H7 (cell line): ENCODE measurements around the gene LCN1. TPM values are rescaled to one million over a fixed set of nuclear protein-coding genes. Genes with fewer than 3 reads are reported as not detected.

ENCODE experiments used
- DNase-seq: peaks from one replicate; pipeline ENCODE4 v3.0.0; 2012
- H3K27me3 ChIP-seq: 2 replicates; pipeline ENCODE4 v1.6.0; 2011; ENCODE audit warnings: mild to moderate bottlenecking, low read length; ENCODE audit not compliant: control insufficient read depth, insufficient read depth
- H3K36me3 ChIP-seq: replicated peaks from 2 replicates; pipeline ENCODE4 v1.5.1; 2011; ENCODE audit warnings: low read length; ENCODE audit not compliant: control insufficient read depth, insufficient read depth
- H3K4me3 ChIP-seq: 2 replicates; pipeline ENCODE4 v1.5.1; 2011; ENCODE audit warnings: low read depth, mild to moderate bottlenecking, control low read depth, low read length, moderate library complexity; ENCODE audit not compliant: insufficient read depth
- total RNA-seq: library from RNA; depleted of rRNA; stranded (reverse); fragments of >200 nt; shearing (Covaris generic); gene quantifications from 2 replicates; pipeline ENCODE4 v1.2.3, GENCODE V29; 2014

Gene LCN1
- total RNA-seq, 1 experiment from 2014 or later = not detected

DNA sequence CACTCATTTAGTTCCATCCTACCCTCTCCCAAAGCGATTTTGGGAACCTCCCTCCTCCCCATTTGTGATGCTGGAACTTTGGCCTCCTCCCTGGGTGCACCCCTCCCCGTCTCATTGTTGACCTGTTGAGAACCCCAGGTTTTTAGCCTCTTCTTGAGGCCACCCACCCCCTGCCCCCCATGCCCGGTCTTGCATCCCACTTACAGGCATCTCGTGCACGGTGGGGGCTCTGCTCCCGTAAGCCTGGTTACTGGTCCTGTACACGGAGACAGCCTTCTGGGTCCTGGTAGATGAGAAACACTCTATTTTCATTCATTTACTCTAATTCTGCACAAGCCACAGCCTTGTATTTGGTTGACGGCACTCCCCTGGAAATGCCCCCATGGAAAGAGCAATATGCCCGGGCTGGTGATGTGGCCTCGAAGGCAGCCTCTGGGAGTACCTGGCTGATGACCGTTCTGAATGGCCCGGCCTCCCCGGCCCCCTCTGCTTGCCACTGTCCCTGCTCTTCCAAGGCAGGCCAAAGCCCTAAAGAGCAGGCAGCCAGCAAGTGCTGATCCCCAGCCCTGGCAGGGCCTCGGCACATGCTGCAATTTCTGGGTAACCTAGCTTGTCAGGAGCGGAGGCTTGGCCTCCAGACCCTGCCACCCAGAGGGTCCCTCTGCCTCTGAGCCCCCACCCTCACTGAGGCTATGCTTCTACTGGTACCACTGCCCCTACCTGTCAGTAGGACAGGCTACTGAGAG lies 22.7 kb upstream of the LCN1 start:
- DNase-seq = no peak
- no peak overlapping the region for H3K4me3 ChIP-seq
- peaks cover 12% of the 10 kb centered on the region for H3K36me3 ChIP-seq
- no peaks in the 10 kb centered on the region; the same call in 1 of the 2 replicates for H3K27me3 ChIP-seq

DNA sequence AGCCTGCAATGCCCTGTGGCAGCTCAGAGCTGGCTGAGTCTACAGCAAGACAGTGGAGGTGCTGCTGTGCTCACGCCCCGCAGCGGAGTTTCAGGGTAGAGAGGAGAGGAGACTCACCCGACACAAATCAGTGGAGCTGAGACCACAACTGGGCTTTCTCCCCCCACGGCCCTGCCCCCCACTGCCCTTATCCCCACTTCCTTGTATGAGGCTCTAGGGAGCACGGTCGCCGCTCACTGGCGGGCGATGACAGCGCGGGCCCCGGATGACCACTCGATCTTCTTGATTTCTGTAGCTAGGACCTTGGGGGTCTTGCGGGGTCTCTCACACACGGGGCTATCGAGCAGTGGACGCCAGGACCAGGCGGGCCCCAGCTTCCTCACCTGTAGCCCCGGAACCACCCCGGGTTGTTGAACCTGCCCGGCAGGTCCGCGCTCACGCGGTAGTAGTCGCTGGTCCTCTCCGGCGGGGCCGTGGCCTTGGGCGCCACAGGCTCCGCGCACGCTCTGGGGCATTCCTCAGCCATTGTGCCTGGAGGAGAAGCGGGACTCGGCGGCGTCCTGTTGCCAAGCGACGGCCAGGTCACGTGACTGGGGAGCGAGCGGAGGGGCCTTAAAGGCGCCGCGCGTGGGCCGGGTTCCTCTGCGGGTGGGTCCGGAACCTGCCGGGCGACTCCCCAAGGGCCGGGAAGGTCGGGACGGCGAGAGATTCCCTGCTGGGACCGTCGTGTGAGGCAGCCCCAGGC lies 21.7 kb upstream of the LCN1 start:
- peak; percentile 96 for DNase-seq
- H3K4me3 ChIP-seq = peak overlapping the region; percentile 87
- H3K36me3 ChIP-seq = peaks cover 17% of the 10 kb centered on the region
- H3K27me3 ChIP-seq = no peaks in the 10 kb centered on the region; the same call in 1 of the 2 replicates

DNA sequence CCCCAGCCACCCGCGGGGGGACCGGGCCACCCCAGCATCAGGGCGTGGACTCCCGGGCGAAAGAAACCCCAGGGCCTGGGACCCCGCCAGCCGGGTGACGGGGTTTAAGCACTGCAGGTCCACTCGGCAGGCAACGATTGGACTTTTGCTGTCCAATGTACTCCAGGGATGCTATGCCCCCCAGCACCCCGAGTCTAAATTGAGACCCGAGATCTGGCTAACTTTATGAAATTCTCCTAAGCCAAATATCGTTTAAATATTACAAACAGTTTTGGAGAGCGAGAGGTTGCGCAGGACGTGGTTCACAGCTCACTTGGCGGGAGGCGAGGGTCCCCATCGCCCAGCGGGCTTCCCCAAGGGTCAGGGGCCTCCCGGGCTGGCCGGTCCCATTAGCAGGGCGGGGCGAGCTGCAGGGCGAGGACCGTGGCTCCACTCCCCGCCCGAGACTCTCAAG lies 21.1 kb upstream of the LCN1 start:
- peak overlapping the region; percentile 87 for H3K4me3 ChIP-seq
- H3K36me3 ChIP-seq = peaks cover 18% of the 10 kb centered on the region
- H3K27me3 ChIP-seq = no peaks in the 10 kb centered on the region; the same call in 1 of the 2 replicates
- no peak for DNase-seq

DNA sequence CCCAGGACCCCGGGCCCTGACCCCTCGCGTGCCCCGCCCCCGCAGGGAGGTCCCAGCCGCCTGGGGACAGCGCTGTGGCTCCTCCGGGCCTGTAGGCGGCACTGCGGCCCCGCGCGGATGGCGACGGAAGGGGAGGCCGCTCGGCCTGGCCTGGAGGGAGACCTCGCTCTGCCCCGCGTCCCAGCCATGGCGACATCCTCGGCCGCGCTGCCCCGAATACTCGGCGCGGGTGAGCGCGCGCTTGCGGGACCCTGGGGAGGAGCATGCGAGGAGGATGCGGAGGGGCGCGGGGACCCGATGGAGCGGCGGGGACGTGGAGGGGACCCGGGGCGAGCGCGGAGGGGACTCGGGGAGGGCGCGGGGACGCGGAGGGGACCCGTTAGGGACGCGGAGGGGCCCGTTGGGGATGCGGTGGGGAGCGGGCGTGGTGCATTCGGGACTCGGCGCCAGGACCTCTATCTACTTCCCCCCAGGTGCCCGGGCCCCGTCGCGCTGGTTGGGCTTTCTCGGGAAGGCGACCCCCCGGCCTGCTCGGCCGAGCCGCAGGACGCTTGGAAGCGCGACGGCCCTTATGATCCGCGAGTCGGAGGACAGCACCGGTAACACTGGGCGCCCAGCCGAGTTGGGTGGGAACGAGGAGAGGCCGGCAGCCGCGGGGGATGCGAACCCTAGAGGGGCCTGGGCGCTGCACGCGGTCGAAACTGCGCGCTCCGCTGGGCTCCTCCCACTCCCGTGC lies 20.5 kb upstream of the LCN1 start, which contains the start of gene MRPS2:
MRPS2 (plus strand) TSS at position 158 of the 736 bp plus-strand sequence; CDS start at position 187, 29 bp downstream.
- peak; percentile 99 for DNase-seq
- peaks cover 18% of the 10 kb centered on the region for H3K36me3 ChIP-seq
- peak within 1 kb of the TSS; percentile 87 for H3K4me3 ChIP-seq

DNA sequence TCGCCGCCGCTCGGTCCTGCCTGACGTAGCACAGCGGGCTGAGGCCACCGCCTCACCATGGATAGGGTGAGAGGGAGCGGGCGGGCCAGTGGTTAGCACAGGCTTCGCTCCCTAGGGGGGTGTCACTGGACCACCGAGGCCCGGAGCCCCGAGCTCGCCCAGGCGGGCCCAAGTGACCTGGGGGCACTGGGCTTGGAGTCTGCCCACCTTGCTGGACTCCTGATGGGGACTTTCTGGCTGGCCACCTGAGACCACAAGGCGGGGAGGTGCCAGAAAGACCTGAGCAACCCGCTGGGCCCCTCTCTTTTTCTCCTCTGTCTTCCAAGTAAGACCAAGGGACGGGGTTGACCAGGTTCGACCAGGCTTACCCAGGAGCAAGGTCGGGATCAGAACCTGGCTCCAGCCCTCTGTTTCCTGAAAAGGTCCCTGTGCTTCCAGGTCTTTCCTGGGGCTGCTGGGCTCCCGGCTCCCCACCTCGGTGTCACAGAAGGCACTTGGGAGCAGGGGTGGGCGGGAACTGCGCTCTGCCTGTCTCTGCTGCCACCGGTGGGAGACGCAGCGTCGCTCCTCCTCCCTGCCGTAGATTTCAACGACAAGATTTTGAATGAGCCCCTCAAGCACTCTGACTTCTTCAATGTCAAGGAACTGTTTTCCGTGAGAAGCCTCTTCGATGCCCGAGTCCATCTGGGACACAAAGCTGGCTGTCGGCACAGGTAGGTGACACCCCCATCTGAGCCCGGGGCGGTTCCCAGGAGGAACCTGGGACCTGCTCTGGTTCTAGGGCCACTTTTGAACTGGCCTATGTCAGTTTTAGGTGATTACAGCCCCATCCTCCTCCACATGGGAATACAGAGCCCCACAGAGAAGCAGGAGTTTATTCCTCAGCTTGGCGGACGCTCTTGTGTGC lies 19.7 kb upstream of the LCN1 start:
- H3K36me3 ChIP-seq = peaks cover 18% of the 10 kb centered on the region
- DNase-seq = peak; percentile 91
- no peaks in the 10 kb centered on the region; the same call in 1 of the 2 replicates for H3K27me3 ChIP-seq
- peak overlapping the region; percentile 87 for H3K4me3 ChIP-seq

More for the DNA sequence above, 20.5 kb upstream of the LCN1 start, which contains the start of gene MRPS2:
- H3K27me3 ChIP-seq = no peaks in the 10 kb centered on the region; the same call in 1 of the 2 replicates

DNA sequence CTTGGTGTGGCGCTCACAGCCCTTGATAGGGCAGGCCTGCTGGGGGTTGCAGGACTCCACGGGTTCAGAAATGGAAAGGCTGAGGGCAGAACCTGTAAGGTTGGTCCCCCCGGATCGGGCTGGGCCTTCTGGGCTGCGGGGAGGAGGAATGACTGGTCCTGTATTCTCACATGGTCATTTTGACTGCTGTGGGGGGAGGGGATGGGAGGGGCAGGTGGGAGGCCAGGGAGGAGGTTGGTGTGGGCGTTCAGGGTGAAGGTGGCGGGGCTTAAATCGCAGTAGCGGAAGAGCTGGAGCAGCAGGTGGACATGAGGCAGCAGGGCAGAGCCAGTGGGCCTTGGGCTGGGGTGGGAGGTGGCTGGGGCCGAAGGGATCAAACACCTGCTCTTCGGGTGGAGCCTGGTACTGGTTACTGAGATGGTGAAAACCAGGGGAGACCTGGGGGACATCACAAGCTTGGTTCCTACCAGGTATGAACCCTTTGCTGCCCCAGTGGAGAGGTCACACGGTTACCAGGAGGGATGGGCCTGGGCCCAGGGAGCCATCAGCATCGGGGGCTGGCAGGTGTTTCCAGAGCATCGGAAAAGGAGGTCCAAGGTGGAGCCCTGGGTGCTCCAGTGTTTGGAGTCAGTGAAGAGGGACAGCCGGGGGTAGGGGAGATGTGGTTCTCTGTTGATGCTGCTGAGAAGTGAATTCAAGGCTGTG lies 18.9 kb upstream of the LCN1 start:
- H3K27me3 ChIP-seq = no peaks in the 10 kb centered on the region; the same call in 1 of the 2 replicates
- H3K4me3 ChIP-seq = no peak overlapping the region
- peaks cover 18% of the 10 kb centered on the region for H3K36me3 ChIP-seq
- peak; percentile 41 for DNase-seq

DNA sequence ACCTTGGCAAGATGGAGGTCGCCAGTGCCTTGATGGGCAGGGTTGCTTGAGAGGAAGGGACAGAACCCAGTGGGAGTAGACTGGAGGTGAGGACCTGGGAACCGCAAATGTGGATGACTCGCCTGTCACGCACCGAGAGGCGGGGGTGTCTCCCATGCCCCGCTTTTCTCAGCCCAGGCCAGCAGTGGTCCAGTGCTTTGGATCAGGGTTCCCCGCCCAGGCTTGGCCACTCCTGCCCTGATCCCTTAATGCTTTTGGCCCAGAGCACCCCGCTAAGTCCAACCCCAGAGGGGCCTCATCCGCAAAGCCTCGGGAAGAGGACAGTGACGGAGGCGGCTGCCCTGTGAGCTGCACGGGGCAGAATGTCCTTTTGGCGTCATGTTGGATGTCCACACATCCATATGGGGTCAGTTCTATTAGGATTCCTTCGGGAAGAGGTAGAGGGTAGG lies 18.3 kb upstream of the LCN1 start:
- Histone ChIP-seq H3K36me3 (peaks cover 18% of the 10 kb centered on the region), H3K4me3 (no peak overlapping the region), H3K27me3 (no peaks in the 10 kb centered on the region; the same call in 1 of the 2 replicates)
- peak; percentile 20 for DNase-seq

DNA sequence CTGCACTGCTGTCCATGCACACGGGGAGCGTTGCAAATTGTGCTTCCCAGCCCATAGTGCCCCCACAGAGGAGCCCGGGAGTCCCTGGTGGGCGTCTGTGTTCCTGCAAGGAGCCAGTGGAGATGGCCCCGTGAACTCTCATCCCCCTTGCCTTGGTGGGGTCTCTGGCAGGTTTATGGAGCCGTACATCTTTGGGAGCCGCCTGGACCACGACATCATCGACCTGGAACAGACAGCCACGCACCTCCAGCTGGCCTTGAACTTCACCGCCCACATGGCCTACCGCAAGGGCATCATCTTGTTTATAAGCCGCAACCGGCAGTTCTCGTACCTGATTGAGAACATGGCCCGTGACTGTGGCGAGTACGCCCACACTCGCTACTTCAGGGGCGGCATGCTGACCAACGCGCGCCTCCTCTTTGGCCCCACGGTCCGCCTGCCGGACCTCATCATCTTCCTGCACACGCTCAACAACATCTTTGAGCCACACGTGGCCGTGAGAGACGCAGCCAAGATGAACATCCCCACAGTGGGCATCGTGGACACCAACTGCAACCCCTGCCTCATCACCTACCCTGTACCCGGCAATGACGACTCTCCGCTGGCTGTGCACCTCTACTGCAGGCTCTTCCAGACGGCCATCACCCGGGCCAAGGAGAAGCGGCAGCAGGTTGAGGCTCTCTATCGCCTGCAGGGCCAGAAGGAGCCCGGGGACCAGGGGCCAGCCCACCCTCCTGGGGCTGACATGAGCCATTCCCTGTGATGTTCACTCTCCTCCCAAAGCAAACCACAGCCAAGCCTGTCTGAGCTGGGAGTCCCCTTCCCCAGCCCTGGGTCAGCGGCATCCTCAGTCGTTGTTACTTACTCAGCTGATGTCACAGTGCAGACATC lies 17.6 kb upstream of the LCN1 start:
- peaks cover 18% of the 10 kb centered on the region for H3K36me3 ChIP-seq
- DNase-seq = peak; percentile 43
- no peaks in the 10 kb centered on the region; the same call in 1 of the 2 replicates for H3K27me3 ChIP-seq
- no peak overlapping the region for H3K4me3 ChIP-seq

DNA sequence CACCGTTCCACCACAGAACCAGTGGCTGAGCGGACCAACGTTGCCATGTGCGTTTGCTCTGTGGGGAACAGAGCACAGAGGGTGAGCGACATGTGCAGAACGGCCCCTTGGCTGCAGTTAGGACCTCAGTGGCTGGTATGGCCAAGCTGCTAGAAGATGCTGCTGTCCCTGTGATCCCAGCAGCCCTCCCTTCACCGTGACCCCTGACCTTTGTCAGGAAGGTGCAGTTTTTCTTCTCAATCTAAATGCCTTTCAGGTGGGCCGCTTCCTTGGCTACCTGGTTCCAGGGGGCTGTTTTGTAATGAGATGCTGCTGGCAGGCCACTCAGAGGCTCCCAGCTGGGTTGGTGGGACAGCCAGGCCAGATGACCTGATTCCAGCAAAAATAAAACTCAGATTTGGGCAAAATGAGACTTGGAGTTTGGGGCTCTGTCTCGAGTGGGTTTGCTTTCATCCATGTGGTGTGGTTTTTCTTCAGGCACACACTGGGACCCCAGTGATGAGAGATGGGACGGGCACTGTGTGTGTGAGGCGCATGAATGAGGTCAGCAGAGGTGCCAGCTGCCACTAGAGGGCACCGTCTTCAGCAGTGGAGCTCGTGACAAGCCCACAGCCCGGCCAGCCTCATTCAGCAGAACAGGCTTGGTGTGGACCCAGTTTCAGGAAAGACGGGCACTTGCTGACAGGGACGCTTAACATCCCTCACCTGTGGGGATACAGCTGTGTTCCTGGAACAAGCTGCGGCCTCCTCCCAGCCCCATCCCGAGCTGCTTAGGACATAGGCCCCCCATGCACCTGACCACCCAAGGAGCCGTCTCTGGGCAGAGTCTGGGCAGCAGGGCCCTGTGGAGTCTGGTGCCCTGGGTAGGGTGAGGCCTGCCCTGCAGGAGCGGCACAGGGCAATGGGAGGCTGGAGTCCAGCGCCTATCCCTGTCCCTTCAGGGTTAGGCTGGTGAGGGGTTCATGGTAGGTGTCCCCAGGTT lies 16.7 kb upstream of the LCN1 start:
- Histone ChIP-seq H3K27me3 (no peaks in the 10 kb centered on the region), H3K36me3 (peaks cover 18% of the 10 kb centered on the region)
- peak; percentile 91 for DNase-seq

DNA sequence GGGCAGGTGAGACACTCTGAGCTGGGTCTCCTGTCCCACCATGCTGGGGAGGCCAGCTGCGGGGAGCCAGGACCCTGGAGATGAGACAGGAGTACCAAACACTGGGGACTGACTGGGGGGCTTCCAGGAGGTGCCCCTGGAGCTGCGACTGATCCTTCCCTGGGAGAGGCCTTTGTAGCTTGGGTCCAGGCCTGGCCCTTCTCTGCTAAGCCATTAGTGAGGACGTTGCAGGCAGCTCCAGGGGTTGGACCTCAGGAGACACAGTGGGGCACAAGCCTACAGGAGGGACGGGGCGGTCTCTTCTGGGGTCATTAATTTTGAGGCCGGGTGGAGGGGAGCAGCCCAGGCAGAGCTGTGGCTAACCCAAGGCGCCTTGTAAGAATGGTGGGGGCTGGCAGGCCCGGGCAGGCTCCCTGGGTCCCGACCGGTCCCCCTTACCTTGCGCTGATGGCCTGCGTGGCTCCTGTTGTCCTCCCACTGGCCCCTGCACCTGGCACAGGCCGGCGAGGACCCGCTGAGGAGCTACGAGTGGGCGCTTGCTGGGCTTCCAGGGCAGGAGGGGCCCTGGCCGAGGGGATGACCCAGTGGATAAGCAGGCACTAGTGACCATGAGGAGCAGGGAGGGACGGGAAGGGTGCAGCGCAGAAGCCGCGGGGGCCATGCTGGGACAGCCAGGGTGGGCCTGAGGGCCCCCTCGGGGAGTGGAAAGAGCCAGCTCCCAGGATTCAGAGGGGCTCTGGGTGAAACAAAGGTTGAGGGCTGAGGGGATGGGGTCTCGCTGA lies 15.6 kb upstream of the LCN1 start:
- no peak for DNase-seq
- Histone ChIP-seq H3K27me3 (no peaks in the 10 kb centered on the region), H3K36me3 (peaks cover 18% of the 10 kb centered on the region), H3K4me3 (no peak overlapping the region)

More for the DNA sequence above, 16.7 kb upstream of the LCN1 start:
- H3K4me3 ChIP-seq = no peak overlapping the region
